GM19043 (cell line): ENCODE data around the gene AK3.

Experiments used
- ATAC-seq: cut with Tn5 transposase; IDR thresholded peaks from one replicate; pipeline ENCODE4 v1.9.1; 2021; ENCODE audit warnings: low read depth; ENCODE audit not compliant: unreplicated experiment

Gene AK3

DNA sequence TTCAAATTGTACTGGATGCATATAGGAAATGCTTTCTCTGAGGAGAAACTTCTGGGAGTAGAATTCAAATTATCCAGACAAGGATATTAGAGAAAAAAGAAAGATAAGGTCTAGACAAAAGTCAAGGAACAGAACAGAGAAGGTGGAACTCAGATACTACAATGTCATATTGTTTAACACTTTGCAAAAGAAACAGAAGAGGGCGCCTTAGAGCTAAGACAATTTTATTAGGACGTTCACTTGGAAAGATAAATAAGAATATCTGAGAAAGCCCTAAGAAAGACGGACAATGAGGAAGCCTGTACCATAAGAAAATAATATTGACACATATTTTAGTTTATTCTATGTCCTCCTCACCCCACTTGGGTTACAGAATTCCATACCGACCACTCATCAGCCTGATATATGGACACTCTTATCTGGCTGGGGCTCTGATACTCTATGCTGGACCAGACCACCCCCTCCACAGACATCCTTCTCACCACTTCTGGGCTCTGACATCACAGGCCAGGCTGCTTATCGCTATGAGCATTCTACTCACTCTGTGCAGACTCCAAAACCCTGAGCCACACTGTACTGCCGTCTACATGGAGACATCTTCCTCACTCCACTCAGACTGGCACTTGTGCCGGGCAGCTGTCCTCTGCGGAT, 9.1 kb upstream of the AK3 start:
- no peak for ATAC-seq

DNA sequence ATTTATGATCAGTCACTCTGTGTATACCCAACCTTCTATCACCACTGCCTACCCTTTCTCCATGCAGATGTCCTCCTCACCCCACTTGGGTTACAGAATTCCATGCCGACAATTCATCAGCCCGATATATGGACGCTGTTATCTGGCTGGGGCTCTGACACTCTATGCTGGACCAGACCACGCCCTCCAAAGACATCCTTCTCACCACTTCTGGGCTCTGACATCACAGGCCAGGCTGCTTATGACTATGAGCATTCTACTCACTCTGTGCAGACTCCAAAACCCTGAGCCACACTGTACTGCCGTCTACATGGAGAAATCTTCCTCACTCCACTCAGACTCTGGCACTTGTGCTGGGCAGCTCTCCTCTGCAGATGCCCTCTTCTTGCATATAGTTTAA, 7.6 kb upstream of the AK3 start:
- ATAC-seq, result no peak

GRCh38 chr9:4746278-4747030, 5.5 kb upstream of the AK3 start:
- ATAC-seq, result no peak

DNA sequence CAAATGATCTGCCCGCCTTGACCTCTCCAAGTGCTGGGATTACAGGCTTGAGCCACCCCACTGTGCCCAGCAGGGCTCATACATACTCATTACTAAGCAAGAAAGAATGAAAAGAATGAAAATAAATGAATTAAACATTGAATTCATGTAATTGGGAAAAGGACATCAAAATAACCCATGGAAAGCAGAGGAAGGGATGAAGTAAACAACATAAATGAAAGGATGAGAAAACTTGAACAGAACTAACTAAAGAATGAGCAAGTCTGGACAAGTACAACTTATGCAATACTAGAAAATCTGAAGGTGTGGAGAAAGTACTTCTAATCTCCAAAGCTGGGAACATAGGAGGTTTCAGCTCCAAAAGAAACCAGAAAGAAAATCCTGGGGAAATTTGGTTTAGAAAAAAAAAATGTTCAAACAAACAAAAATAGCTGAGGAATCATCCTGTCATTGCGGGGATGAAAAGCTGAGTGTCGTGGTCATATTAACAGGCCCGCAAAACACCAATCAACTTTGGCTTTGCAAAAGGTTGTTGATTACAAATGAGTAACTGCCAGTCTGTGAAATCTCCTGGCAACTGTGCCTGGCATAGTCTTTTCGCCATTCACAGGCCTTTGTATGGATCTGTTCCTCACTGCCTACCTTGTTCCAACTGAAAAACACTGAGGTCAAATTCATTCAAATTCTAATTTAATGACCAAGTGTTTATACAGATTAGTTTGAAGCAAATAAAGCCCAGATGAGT, 2.3 kb upstream of the AK3 start:
- ATAC-seq, result no peak

DNA sequence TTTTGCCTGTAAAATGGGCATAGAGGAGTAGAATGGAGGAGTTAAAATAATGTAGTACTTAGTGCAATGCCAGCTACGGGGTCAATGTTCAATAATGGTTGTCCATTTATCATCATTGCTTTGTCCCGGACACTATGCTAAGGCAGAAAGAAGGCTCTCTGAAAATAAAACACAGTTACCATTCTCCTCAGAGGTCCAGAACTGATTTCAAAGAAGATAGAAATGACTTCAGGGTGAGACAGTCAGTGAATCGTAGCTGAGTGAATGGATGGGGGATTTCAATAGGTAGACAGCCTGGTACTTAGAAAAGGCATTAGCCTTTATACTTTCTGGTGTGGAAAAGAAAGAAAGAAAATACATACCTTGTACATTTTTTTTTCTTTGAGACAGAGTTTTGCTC, 1.2 kb upstream of the AK3 start:
- ATAC-seq, result no peak

DNA sequence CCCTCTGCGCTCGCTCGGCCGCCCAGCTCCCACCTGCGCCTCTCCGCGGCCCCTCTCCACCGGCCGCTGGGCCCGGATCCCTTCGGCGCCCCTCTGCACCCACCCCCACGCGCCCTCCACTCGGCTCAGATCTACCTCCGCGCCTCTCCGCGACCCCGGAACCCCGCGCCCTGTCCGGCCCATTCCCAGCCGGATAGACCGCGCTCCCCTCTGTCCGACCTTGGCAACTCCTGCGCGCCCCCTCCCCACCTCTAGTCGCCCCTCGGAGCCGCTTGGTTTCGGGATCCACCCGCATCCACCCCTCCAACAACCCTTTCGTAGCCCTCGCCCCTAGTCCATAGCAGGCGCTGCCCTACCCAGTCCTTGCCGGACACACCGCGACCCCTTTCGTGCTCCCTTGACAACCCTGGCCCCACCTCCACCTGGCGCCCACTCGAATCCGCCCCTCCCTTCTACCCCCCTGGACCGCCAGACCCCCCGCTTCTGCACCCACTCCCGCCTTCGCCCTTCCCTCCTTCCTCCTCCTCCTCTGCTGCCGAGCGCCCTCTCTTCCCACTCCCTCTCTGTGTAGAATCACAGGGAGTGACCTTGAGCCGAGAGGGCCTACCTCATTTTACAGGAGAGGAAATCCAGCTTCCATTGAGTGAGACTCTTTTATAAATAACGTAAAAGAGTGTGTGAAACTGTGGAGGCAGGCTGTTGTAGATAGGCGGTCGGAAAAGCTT, 525 bp upstream of the AK3 start:
- ATAC-seq, result no peak

GRCh38 chr9:4740388-4740637, 689 bp downstream of the AK3 start:
- ATAC-seq, result no peak

- ATAC-seq, result no peak
Observed at GRCh38 chr9:4739587-4740387, 1.2 kb downstream of the AK3 start.

DNA sequence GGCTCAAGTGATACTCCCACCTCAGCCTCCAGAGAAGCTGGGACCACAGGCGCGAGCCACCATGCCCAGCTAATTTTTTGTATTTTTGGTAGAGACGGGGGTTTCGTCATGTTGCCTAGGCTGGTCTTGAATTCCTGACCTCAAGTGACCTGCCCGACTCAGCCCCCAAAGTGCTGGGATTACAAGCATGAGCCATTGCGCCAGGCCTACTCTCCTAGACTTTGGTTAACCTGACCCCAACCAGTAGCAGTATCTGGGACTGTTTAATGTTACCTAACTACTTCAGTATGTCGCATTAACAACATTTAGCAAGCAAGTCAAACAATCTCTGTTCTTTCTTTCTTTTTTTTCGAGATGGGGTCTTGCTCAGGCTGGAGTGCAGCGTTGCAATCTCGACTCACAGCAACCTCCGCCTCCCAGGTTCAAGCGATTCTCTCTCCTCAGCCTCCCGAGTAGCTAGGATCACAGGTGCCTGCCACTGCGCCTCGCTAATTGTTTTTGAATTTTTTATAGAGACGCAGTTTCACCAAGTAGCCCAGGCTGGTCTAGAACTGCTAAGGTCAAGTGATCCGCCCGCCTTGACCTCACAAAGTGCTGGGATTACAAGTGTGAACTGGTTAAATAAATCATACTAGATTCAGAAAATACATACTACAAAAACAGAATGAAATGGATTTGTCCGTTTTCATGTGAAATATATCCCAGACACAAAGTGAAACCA, 2.0 kb downstream of the AK3 start:
- no peak for ATAC-seq

- no peak for ATAC-seq
Observed at GRCh38 chr9:4734150-4734549, 6.9 kb downstream of the AK3 start.

GRCh38 chr9:4732890-4733289, 8.1 kb downstream of the AK3 start:
- no peak for ATAC-seq

DNA sequence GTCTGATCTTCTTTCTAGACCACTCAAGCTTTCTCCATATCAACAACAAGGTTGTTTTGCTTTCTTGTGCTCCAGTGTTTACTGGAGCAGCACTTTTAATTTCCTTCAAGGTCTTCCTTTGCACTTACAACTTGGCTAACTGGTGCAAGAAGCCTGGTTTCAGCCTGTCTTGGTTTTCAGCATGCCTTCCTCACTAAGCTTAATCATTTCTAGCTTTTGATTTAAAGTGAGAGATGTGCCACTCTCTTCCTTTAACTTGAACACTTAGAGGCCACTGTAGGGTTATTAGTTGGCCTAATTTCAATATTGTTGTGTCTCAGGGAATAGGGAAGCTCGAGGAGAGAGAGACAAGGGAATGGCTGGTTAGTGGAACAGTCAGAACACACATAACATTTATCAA, 13.4 kb downstream of the AK3 start:
- ATAC-seq, result no peak

- no peak for ATAC-seq
Observed at GRCh38 chr9:4725706-4726442, 15.1 kb downstream of the AK3 start.

GRCh38 chr9:4721736-4722135, 19.3 kb downstream of the AK3 start:
- no peak for ATAC-seq

DNA sequence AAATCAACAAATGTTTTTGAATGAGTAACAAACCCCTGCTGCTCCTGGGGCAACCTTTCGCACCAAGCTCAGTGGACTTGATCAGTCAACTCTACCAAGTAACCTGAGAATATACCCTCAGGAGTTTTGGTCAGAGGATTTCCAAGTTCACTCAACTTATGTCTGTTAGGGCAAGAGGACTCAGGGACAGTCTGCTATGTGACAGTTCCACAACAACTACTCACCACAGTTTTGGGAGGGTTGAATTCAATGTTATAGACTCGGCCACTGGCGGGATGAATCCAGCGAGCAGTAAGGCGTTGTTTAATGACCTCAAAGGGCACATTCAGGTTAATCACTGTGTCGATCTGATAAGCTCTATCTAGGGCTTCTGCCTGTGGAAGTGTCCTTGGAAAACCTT, 22.1 kb downstream of the AK3 start:
- ATAC-seq, result no peak

GRCh38 chr9:4717815-4718214, 23.2 kb downstream of the AK3 start:
- ATAC-seq, result no peak

GRCh38 chr9:4716163-4716562, 24.8 kb downstream of the AK3 start:
- ATAC-seq, result no peak

GRCh38 chr9:4714266-4715016, 26.6 kb downstream of the AK3 start:
- no peak for ATAC-seq

- no peak for ATAC-seq
Observed at GRCh38 chr9:4713849-4714248, 27.2 kb downstream of the AK3 start.
